SK-N-MC (cell line): ENCODE measurements around the gene NAA15.

ENCODE experiments used
- EZH2 ChIP-seq: fragments of 200-600 bp; sonication (generic); IDR thresholded peaks from one replicate; pipeline ENCODE4 v1.6.1; 2017; ENCODE audit warnings: antibody characterized with exemption
- FOXP2 ChIP-seq: optimal IDR thresholded peaks from 2 replicates; pipeline ENCODE3; 2011; ENCODE audit warnings: mild to moderate bottlenecking, moderate library complexity; ENCODE audit not compliant: insufficient read depth; ENCODE audit errors: extremely low read length, control extremely low read depth
- POLR2AphosphoS5 ChIP-seq: IDR thresholded peaks from 2 replicates; pipeline ENCODE4 v1.6.1; 2012; ENCODE audit warnings: mild to moderate bottlenecking, low read depth, low read length, borderline replicate concordance

DNA sequence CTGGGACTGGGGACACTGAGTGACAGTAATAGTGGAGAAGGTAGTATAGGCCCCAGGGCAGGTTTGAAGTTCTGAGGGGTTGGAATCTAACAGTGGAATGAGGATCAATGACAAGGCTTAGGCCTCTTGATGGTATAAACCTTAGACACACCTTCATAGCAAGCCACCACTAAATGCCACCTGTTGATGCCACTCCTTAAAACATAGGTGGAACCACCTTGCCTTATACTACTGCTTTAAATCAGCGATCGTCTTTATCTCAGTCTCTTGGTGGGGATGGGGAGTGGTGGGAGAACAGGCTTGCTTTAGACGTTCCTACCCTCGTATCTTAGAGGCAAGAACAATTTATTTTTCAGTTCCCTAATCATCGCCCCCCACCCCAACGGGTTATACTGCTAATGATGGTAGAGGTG lies 153.8 kb downstream of the NAA15 start:
- TF ChIP-seq POLR2AphosphoS5 (no peak), EZH2 (no peak), FOXP2 (no peak)
